Mucosa of gallbladder (tissue), 1 donor: ENCODE data around the gene IFITM10. TPM values are rescaled to one million over a fixed set of nuclear protein-coding genes. Genes with fewer than 3 reads are reported as not detected.

Source experiments
- DNase-seq: peaks from one replicate; pipeline ENCODE4 v3.0.0-alpha.2; 2020; ENCODE audit warnings: low spot score
- total RNA-seq: library from RNA; stranded (reverse); gene quantifications from one replicate; pipeline ENCODE4 v1.2.1, GENCODE V29; 2021
- donor health status: DM: no; HTN: no; CAD: no.

IFITM10 gene
- total RNA-seq, 1 donor from 2014 or later, result 13.9 TPM

DNA sequence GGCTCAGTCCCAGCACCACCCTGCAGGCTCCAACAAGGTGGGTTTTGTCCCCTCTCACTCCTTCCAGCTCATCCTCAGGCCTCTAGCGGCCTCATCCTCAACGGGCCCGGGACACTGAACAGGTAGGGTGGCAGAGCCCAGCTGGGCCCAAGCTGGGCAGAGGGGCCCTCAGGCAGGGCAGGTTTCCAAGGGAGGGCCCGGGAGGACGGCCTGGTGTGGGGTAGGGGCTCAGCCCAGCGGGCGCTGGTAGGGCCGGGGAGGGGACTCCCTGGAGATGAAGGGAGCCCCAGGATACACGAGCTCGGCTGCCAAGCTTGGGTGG lies 2.5 kb upstream of the IFITM10 start:
- DNase-seq, result no peak

DNA sequence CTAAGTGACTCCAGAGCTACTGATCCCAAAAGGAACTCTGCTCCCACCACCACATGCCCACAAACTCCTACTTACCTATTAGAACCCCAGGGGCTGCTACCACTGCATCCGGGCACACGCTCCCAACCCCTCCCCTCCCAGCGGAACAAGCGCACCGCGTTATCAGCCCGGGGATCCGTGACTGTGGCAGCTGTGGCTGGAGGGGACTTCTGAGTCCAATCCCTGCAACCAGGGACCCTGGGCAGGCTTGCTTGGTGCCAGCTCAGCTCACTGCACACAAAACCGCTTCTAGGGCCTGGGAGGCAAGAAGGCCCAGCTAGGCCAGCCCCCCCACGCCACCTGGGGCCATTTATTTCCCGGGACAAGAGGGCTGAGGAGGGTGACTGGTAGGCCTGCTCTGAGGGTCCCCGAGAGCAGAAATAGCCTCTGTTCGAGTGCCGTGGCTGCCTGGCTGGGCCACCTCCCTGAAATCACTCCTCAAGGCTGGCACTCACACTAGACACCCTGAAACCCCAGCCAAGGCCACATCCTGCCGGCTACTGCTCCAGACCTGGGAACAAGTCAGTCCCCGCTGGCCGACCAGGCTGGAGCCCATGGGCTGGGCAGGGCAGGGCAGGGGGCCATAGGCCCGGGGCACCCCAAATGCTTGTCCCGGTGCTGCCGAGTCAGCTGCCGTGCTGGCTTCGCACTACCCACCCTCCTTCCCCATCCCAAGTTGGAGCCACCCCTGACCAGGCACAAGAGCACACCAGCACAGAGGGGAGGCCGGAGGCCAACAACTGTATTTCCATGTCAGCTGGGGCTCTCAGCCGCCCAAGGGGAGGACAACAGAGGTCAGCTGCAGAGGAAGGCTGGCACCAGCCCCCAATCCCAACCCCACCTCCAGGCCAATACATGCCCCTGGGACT lies 1.9 kb upstream of the IFITM10 start:
- no peak for DNase-seq

DNA sequence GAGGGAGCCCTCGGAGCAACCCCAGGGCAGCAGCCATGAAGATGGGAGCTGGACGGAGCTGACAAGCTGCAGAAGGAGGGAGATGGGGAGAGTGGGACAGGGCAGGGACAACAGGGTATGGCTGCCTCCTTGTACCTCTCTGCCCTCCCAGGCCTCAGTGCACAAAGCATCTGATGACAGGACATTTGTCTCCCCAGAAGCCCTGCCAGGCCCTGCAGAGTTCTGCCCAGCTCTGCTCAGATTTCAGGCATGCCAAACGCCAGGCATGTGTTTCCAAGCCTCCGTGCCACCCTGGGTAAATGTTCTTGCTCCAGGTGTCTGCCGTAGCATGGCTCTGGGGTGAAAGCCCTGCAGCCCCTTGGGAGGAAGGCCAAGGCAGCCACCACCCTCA lies 1.1 kb upstream of the IFITM10 start:
- no peak for DNase-seq

DNA sequence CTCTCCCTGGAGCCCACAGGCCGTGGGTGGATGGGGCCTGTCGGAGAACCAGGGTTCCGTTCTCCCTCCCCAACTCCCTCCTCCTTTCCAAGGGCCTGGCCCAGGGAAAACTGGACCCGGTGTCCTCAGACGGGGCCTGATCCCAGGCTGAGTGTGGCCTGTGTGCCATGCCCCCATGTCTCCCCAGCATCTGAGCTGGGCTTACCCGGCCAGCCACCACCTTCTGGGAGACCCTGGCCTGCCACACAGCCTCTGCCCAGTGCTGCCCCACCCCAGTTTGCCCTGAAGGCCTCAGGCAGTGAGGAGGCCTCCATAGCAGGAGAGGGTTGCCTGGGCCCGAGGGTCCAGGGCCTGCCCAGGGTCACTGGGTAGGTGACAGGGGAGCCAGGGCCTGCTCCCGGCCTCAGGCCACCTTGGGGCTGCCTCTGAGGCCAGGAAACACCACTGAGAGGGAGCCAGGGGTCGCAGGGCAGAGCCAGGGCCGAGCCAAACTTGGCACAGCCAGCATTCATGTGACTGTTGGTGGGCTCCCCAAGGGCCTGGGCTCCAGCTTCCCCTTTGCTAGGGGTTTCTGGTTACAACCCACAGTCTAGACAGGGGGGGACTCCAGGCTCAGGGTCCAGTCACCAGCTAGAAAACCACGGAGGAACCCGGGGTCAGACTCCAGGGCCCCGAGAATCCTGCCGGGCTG lies 590 bp upstream of the IFITM10 start:
- no peak for DNase-seq

DNA sequence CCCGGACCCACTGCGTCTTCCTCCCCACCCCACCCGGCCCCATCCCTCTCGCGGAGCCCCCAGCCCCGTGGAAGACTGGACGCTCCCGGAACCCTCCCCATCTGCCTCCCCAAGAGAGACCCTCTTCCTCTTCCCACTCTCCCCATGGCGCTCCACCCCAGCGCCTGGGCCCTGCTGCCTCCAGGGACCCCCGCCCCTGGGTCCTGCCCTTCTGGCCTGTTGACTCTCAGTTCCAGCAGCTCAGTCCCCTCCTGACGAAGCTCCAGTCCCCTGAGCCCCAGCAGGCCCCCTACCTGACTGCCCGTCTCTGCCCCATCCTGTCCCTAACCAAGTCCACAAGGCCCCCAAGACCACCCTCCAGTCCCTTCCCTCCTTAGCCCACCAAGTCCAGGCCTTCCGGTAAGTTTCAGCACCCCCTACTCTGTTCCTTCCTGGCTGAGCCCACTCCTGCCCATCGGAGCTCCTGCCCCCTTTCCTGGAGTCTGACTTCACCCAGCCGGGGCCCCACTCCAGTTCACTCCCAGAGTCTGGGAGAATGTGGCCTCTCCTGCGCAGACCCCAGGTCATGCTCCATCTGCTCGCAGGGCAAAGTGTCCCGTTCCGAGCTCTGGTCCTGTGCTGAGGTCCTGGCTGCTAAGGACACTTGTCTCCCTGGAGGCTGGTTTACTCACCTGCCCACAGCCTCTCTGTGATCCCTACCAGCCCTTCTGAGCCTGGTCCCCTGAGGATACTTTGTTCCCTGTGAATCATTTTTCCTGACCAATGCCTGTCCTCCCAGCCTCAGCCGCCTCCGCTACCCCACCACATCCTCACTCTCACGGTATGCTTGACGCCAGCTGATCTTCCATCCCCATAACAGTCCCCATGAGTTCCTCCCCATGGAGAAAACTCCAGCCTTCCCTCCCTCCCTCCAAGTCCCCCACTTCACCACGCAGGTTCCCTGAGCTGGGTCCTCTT lies 722 bp downstream of the IFITM10 start:
- no peak for DNase-seq

DNA sequence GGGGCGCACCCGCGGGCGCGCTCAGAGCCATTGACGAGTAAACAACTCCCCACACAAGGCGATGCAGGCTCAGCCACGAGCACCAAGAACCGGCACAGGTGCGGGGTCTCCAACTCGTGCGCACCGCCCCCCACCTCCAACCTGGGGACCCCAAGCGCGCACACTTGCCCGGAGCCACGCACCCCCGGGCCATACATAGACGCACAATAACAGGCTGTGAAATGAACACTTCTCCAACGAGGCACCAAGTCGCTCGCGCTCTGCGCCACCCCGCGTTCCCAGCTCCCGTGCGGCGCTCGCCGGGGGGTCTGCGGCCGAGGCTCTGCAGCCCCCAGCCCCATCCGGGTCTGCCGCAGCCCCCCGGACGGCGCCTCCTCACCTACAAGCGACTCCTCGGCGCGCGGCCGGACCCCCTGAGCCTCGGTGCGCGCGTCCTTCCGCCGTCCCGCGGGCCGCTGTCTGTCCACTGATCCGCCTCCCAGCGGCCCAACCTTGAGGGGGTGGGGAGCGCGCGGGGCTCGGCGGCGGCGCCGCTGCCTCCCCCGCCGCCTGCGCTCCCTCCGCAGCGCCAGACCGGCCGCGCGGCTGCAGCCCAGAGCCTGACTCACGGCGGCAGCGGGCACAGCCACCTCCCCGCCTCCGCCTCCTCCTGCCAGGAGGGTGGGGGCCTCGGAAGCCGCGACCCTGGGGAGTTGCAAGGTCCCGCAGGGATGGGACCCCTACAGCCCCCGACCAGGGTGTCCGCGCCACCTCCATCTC lies 1.6 kb downstream of the IFITM10 start:
- no peak for DNase-seq

DNA sequence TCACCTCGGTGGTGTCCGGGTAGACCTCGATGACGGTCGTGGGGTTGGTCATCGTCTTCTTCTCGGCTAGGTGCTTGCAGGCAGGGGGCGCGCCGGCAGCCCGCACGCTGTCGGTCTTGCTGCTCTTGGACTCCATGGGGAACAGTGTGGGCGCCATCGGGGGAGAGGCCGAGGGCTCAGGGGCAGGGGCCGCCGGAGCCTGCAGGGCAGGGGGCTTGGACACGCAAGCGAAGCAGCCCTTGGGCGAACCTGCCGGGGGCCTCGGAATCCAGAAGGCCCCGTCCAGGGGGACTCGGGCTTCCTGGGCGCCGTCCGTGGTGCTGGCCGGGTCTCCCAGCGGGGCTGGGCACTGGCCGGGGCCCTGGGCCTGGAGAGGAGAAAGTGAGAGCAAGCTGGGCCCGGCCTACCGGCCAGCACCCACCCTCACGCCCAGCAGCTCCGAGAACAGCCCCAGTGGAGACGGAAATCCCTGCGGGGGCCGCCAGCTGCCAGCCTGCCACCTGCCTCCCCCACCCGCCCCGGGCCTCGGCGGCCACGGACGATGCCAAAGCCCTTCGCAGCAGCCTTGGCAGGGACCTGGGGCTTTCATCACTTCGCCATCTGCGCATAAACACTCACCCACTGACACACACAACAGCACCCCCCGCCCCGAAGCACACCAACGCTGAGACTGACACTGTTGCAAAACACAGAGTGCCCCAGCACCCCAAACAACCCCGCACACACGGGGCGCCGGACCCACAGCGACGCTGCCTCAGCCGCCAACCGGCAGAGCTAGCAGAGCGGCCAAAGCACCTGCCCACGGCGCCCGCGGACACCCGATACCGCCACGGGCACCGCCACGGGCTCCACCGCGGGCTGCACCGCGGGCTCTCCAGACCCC lies 2.4 kb downstream of the IFITM10 start:
- DNase-seq, result no peak

DNA sequence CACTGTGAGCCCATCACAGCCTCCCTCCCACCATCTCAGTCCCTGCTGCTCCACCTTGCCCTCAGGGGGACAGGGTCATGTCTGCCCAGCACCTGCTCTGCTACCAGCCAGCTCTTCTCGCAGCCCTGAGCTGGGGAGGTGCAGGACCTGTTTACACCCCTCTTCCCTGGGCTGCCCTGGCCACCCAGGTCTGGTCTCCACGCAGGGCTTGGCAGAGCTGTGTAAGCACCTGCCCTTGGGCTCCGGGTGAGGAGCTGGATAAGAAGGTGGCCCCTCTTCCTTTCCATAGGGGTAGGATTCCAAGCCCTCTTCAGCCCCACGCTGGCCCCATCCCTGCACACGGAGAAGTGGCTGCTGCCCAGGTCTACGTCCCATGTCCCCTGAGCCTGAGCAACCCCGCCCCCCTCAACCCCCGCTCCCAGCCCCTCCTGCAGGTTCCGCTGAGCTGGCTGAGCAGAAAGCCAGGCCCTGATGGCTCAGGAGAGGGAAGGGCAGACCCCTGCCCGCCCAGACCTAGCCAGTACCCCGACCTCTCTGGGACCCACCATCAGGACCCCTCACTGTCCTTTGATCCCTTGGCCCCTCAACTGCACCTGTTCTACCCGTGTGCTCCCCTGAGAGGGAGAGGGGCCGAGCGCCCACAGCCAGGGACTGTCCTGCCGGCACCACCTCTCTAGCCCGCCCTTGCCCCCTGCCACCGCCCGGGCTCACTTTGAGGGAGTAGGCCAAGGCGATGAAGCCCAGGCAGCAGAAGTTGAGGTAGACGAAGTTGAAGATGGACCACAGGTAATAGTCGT lies 3.2 kb downstream of the IFITM10 start:
- no peak for DNase-seq

DNA sequence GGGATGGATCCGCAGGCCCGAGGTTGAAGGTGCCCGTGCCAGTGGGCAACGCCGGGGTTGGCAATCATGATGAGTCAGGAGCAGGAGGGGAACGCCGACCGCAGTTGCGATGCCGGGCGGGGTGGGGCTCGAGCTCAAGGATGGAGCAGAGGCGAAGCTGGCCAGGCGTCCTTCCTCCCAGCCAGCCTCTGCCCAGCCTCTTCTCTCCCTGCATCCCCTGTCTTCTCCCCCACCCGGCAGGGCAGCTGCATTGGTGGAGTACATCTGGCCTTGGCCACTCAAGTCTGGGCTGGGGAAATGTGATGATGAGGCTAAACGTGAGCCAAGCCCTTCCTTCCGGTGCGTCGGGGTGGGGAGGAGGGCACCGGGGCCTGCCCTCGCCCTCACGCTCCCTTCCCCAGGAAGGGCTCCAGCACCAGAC lies 3.9 kb downstream of the IFITM10 start:
- no peak for DNase-seq

DNA sequence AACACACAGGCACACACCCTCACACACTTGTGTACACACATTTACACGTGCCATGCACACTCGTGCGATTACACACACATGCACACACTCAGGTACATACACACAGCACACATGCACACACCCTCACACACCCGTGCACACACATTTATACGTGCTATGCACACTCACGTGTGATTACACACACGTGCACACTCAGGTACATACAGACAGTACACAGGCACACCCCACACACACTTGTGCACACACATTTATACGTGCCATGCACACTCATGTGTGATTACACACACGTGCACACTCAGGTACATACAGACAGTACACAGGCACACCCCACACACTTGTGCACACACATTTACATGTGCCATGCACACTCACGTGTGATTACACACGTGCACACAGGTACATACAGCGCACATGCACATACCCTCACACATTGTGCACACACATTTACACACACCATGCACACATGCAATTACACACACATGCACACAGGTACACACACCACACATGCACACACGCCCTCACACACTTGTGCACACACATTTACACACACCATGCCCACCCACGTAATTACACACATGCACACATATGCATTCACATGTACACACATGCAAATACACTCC lies 4.6 kb downstream of the IFITM10 start:
- DNase-seq, result no peak

DNA sequence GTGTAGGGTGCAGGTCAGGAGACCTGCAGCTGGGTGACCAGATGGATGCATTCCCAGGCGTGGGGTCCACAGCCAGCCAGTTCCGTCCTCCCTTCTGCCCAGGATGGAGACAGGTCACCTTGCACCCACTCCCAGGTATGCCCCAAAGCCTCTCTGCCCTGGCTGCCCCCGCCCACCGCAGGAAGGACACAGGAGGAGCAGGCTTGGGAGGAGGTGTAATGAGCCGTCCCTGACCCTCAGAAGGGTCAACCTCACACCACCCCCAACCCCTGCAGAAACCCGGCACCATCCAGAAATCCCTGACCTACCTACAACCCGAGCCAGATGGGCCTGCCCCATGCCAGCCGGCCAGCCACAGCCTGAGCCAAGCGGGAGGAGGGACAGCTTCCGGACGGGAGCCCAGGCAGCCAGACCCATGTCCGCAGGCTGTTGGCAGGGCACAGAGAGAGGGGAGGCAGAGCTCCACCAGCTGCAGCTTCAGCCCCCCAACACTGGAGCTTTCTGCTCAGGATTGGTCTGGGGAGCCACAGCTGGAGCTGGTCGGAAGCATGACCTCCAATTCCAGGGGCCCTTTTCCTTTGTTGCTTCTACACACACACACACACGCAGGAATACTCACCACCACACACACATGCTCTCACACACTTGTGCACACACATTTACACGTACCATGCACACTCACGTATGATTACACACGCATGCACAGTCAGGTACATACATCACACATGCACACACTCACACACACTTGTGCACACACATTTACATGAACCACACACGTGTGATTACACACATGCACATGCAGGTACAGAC lies 5.3 kb downstream of the IFITM10 start:
- no peak for DNase-seq

DNA sequence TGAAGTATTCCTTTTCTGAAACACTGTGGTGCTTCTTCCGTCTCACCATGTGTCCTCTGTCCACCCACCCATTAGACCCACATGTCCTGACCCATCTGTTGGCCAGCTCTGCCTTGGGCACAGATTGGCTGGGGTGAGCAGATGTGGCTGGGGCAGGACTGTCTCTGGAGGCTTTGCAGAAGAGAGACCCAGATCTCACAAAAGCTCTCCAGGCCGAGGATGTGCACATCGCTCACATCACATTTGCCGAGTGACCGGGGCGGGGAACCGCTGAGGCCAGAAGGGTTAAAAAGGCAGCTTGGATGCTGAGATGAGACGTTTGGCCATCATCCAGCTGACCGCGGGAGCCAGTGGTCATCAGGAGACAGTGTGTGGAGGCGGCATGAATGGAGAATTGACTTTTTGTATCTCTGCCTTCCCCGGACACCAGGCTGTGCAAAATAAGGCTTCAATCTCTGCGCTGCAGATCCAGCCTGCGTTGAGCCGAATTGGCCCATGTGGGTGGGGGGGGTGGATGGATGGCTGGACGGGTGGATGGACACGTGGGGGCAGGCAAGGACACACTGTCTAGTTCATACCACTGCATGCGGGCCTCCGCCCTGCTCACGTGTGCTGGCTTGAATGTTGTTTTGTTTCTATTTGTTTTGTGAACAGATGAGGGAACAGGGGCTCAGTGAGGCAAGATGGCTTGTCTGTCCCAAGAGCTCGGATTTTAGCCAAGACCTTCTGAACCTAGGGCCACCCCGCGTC lies 6.1 kb downstream of the IFITM10 start:
- DNase-seq, result no peak

DNA sequence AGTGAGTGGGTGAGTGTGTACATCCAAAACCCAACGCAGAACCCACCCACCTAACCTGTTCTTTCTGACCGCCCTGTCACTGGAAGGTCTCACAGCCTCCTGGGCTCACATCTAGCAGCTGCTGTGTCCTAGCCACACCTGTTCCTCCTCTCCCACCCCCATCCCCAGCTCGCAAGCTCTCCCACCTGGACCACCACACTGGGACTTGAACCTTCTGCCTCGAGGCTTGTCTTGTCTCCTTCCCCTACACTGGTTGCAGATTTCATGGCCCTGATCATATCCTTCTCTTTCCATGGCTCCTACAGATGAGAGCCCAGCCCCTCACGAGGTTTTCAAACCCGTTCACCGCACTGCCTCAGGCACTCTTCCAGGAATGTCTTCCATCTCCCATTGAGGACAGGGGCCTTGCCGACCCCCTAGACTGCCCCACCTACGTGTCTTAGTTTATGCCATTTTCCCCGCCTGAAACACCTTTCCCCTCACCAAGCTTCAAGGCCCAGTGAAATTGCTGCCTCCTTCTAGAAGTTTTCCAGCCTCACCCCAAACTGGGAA lies 6.7 kb downstream of the IFITM10 start:
- no peak for DNase-seq

DNA sequence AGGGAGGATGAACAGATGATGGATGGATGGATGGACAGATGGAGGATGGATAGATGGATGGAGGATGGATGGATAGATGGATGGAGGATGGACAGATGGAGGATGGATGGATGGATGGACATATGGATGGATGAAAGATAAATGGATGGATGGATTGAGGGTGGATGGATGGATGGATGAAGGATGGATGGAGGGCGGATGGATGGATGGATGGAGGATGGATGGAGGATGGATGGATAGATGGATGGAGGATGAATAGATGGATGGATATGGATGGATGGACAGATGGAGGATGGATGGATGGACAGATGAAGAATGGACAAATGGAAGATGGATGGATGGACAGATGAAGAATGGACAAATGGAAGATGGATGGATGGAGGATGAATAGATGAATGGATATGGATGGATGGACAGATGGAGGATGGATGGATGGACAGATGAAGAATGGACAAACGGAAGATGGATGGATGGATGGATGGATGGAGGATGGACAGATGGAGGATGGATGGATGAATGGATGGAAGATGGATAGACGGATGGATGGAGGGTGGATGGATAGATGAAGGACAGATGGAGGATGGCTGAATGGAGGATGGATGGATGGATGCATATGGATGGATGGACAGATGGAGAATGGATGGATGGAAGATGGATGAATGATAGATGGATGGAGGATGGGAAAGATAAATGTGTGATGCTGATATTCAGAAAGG lies 7.4 kb downstream of the IFITM10 start:
- DNase-seq, result no peak

DNA sequence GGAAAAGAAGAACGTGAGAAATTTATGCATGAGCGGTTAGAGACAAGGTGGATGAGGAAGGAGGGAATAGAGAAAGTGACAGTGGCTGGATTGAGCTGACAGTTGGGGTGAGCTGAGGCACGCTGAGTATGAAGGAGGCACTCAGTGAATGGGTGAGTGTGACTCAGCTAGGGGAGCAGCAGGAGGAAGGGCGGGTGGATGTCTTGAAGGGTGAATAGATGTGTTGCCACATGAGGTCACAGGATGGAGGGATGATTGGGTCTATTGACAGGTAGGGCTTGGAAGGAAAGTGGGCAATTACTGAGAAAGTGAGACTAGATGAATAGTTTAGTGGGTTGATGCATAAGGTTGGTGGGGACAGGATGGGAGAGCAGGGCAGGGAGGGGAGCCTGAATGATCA lies 8.0 kb downstream of the IFITM10 start:
- no peak for DNase-seq

DNA sequence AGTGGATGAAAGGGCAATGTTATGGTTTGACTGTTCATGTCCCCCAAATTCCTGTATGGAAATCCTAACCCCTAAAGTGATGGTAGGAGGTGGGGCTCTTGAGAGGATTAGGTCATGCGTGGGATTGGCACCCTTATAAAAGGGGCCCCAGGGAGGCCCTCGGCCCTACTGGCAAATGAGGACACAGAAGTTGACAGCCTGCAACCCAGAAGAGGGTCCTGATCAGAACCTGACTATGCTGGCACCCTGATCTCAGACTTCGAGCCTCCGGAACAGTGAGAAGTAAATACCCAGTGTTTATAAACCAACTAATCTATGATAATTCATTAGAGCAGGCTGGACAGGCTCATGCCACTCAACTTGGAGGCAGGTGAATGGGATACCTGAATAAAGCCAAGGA lies 8.7 kb downstream of the IFITM10 start:
- no peak for DNase-seq
